HL-60 (cell line): ENCODE data around the gene ZBTB7C.

ENCODE experiments used
- POLR2AphosphoS5 ChIP-seq: IDR thresholded peaks from 2 replicates; pipeline ENCODE4 v1.6.1; 2012; ENCODE audit warnings: low read depth
- TF ChIP-seq, protein P1 (sequence below): IDR thresholded peaks from one replicate; pipeline ENCODE4 v1.5.1; 2011; ENCODE audit warnings: low read length, control low read depth, inconsistent platforms; ENCODE audit not compliant: insufficient read depth
- TF ChIP-seq, protein P2 (sequence below): IDR thresholded peaks from 2 replicates; pipeline ENCODE4 v1.6.1; 2012; ENCODE audit warnings: low read depth; ENCODE audit not compliant: insufficient replicate concordance

DNA sequence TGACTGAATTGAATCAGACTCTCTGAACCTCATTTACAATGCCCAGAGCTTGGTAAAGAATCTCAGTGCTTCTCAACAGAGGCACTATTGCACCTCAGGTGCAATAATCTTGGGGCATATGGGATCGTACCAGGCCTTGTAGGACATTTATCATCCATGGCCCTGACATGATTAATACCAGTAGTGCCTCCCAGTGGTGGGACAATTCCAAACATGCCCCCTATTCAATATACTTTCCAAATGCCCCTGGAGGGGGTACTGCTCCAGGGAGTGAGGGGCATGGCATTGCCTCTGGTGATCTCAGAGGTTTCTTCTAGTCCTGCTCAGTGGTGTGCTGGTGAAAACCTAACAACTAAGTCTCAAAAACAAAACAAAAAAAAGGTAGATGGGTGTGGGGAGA is 303.9 kb downstream of the ZBTB7C start:
- TF ChIP-seq, protein P1, sequence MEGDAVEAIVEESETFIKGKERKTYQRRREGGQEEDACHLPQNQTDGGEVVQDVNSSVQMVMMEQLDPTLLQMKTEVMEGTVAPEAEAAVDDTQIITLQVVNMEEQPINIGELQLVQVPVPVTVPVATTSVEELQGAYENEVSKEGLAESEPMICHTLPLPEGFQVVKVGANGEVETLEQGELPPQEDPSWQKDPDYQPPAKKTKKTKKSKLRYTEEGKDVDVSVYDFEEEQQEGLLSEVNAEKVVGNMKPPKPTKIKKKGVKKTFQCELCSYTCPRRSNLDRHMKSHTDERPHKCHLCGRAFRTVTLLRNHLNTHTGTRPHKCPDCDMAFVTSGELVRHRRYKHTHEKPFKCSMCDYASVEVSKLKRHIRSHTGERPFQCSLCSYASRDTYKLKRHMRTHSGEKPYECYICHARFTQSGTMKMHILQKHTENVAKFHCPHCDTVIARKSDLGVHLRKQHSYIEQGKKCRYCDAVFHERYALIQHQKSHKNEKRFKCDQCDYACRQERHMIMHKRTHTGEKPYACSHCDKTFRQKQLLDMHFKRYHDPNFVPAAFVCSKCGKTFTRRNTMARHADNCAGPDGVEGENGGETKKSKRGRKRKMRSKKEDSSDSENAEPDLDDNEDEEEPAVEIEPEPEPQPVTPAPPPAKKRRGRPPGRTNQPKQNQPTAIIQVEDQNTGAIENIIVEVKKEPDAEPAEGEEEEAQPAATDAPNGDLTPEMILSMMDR, result no peak
- TF ChIP-seq POLR2AphosphoS5, result no peak
- TF ChIP-seq, protein P2, sequence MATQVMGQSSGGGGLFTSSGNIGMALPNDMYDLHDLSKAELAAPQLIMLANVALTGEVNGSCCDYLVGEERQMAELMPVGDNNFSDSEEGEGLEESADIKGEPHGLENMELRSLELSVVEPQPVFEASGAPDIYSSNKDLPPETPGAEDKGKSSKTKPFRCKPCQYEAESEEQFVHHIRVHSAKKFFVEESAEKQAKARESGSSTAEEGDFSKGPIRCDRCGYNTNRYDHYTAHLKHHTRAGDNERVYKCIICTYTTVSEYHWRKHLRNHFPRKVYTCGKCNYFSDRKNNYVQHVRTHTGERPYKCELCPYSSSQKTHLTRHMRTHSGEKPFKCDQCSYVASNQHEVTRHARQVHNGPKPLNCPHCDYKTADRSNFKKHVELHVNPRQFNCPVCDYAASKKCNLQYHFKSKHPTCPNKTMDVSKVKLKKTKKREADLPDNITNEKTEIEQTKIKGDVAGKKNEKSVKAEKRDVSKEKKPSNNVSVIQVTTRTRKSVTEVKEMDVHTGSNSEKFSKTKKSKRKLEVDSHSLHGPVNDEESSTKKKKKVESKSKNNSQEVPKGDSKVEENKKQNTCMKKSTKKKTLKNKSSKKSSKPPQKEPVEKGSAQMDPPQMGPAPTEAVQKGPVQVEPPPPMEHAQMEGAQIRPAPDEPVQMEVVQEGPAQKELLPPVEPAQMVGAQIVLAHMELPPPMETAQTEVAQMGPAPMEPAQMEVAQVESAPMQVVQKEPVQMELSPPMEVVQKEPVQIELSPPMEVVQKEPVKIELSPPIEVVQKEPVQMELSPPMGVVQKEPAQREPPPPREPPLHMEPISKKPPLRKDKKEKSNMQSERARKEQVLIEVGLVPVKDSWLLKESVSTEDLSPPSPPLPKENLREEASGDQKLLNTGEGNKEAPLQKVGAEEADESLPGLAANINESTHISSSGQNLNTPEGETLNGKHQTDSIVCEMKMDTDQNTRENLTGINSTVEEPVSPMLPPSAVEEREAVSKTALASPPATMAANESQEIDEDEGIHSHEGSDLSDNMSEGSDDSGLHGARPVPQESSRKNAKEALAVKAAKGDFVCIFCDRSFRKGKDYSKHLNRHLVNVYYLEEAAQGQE, result no peak
